Glutamatergic neuron (in vitro differentiated cells): ENCODE results near the gene NDUFS3. TPM values are rescaled to one million over a fixed set of nuclear protein-coding genes. Genes with fewer than 3 reads are reported as not detected.

Experiments
- DNase-seq: peaks from one replicate; pipeline ENCODE4 v3.0.0; 2022
- H3K27ac Mint-ChIP-seq: one replicate; pipeline ENCODE4 v1.8.0; 2020; ENCODE audit warnings: mild to moderate bottlenecking, mixed read lengths, inconsistent platforms; ENCODE audit not compliant: unreplicated experiment
- H3K27me3 Mint-ChIP-seq: one replicate; pipeline ENCODE4 v1.8.0; 2020; ENCODE audit warnings: mild to moderate bottlenecking, moderate library complexity, mixed read lengths, inconsistent platforms; ENCODE audit not compliant: unreplicated experiment
- H3K36me3 Mint-ChIP-seq: one replicate; pipeline ENCODE4 v1.8.0; 2020; ENCODE audit warnings: mild to moderate bottlenecking, mixed read lengths, inconsistent platforms; ENCODE audit not compliant: unreplicated experiment
- H3K4me1 Mint-ChIP-seq: one replicate; pipeline ENCODE4 v1.8.0; 2020; ENCODE audit warnings: mild to moderate bottlenecking, low read depth, mixed read lengths, inconsistent platforms; ENCODE audit not compliant: unreplicated experiment
- H3K4me3 Mint-ChIP-seq: one replicate; pipeline ENCODE4 v1.8.0; 2020; ENCODE audit warnings: mild to moderate bottlenecking, mixed read lengths, inconsistent platforms; ENCODE audit not compliant: unreplicated experiment
- H3K9me3 Mint-ChIP-seq: one replicate; pipeline ENCODE4 v1.8.0; 2020; ENCODE audit warnings: mild to moderate bottlenecking, moderate library complexity, mixed read lengths, inconsistent platforms; ENCODE audit not compliant: unreplicated experiment
- total RNA-seq: library from RNA; stranded (reverse); fragmentation: NEBNext Ultra II Directional; extraction: Animal tissue kit (Norgen Biotek cat#: 25700); gene quantifications from one replicate; pipeline ENCODE4 v1.2.1, GENCODE V29; 2021; ENCODE audit not compliant: unreplicated experiment
- TF ChIP-seq, protein P1 (sequence below): fragments of 200-600 bp; sonication (generic); IDR thresholded peaks from one replicate; pipeline ENCODE4 v1.5.0; 2021; ENCODE audit not compliant: partially characterized antibody, unreplicated experiment

NDUFS3 gene
- total RNA-seq, 1 donor from 2014 or later = 122 TPM

DNA sequence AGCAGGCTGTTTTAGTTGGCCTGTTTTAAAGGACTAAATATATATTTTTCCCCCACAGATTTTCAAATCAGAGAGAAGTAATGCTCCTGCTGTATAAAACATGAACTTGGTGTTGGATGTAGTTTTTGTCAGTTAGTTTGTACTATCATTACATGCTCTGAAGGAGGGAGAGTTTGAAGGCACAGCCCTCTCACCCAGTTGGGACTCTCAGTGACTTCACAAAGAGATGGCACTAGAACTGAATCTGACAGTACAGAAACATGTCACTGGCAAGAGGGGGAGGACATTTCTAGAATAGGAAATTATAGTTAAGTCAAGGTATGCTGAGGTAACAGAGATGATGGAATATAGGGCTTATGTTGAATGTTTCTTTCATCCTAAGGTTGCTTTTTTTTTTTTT lies 36.4 kb downstream of the NDUFS3 start:
- TF ChIP-seq, protein P1, sequence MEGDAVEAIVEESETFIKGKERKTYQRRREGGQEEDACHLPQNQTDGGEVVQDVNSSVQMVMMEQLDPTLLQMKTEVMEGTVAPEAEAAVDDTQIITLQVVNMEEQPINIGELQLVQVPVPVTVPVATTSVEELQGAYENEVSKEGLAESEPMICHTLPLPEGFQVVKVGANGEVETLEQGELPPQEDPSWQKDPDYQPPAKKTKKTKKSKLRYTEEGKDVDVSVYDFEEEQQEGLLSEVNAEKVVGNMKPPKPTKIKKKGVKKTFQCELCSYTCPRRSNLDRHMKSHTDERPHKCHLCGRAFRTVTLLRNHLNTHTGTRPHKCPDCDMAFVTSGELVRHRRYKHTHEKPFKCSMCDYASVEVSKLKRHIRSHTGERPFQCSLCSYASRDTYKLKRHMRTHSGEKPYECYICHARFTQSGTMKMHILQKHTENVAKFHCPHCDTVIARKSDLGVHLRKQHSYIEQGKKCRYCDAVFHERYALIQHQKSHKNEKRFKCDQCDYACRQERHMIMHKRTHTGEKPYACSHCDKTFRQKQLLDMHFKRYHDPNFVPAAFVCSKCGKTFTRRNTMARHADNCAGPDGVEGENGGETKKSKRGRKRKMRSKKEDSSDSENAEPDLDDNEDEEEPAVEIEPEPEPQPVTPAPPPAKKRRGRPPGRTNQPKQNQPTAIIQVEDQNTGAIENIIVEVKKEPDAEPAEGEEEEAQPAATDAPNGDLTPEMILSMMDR = no peak
- no peak for DNase-seq
- no peaks in the 10 kb centered on the region for H3K4me1 Mint-ChIP-seq
- H3K36me3 Mint-ChIP-seq = peaks cover 4% of the 10 kb centered on the region
- H3K27me3 Mint-ChIP-seq = no peaks in the 10 kb centered on the region
- H3K9me3 Mint-ChIP-seq = peaks cover 2% of the 10 kb centered on the region
- H3K27ac Mint-ChIP-seq = no peak overlapping the region
- no peak overlapping the region for H3K4me3 Mint-ChIP-seq

DNA sequence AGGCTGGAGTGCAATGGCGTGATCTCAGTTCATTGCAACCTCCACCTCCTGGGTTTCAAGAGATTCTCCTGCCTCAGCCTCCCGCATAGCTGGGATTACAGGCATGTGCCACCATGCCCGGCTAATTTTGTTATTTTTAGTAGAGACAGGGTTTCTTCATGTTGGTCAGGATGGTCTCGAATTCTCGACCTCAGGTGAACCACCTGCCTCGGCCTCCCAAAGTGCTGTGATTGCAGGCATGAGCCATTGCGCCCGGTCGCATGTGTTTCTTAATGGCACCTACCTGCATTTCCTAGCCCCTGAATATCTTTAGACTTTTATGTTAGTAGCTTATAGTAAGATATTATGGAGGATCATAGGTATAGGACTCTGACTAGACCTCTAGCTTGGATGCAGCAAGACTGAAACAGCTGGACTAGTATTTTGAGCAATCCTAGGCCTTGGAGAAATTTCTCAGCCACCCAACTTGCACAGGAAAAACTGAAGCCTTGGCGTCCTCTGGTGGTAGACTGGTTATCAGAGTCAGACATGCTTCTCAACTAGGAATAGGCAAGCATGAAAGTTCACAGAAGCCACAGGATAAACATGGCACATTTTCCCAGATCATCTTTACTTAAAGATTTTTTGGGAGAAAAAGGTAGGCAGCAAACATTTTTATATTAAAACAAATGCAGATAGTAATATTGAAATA lies 38.0 kb downstream of the NDUFS3 start:
- Mint-ChIP-seq H3K9me3 (peaks cover 2% of the 10 kb centered on the region), H3K4me1 (no peaks in the 10 kb centered on the region), H3K4me3 (no peak overlapping the region), H3K36me3 (no peaks in the 10 kb centered on the region), H3K27ac (no peak overlapping the region), H3K27me3 (no peaks in the 10 kb centered on the region)
- peak; percentile 56 for DNase-seq
- TF ChIP-seq, protein P1 = peak; percentile 33

DNA sequence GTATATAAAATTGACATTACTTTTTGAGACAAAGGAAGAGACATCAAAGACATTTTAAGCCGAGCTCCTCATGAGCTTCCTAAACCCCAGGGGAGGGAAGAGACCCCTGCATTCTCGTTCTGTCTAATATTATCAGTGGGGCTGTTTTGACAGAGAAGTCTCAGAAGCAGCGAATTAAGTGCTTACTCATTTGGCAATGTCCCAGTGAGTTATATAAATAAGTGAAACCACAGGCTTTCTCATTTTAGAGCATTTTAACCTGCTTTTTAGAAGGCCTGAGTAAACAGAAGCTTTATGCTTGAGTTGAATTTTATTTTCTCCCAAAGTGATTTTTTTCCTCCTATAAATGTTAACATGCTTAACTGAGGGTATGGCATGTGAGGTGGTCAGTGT lies 38.5 kb downstream of the NDUFS3 start:
- TF ChIP-seq, protein P1 = no peak
- peaks cover 2% of the 10 kb centered on the region for H3K9me3 Mint-ChIP-seq
- no peaks in the 10 kb centered on the region for H3K36me3 Mint-ChIP-seq
- no peaks in the 10 kb centered on the region for H3K27me3 Mint-ChIP-seq
- H3K4me3 Mint-ChIP-seq = no peak overlapping the region
- no peaks in the 10 kb centered on the region for H3K4me1 Mint-ChIP-seq
- no peak overlapping the region for H3K27ac Mint-ChIP-seq
- DNase-seq = no peak

DNA sequence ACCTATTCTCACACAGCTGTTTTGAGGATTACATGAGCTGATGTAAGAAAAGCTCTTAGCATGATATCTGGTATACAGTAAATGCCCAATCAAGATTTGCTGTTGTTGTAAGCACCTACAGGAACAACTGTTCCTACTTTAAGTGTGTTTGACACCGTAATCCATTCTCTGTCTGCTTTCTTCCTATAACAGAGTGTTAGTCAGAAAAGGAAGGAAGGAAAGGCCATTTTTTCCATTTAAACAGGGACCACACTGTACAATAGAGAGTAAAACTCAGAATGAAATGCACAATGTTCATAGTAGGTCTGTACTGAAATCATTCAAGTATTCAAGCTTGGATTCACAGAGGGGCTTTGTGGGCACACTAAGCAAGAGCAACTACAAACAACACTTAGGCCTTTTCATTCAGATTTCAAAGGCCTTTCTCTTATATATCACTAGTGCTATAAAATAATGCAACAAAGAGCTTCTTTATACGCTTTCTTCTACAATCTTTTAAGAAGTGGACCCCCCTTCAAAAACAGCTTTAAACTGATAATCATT lies 42.0 kb downstream of the NDUFS3 start:
- no peaks in the 10 kb centered on the region for H3K4me1 Mint-ChIP-seq
- H3K36me3 Mint-ChIP-seq = no peaks in the 10 kb centered on the region
- H3K27ac Mint-ChIP-seq = no peak overlapping the region
- DNase-seq = no peak
- H3K27me3 Mint-ChIP-seq = no peaks in the 10 kb centered on the region
- H3K9me3 Mint-ChIP-seq = no peaks in the 10 kb centered on the region
- TF ChIP-seq, protein P1 = no peak
- H3K4me3 Mint-ChIP-seq = no peak overlapping the region

DNA sequence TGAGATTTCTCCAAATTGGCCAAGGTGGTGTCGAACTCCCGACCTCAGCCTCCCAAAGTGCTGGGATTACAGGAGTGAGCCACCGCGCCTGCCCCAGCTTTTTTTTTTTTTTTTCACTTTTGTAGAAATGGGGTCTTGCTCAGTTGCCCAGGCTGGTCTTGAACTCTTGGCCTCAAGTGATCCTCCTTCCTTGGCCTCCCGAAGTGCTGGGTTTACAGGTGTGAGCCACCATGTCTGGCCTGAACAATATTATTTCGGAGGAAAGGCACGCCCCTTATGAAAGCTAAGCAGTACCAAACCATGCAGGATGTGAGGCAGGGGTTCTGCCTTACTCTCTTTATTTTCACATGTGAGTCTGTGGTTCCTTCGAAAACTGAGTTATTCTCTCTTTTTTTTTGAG lies 47.4 kb downstream of the NDUFS3 start:
- H3K4me3 Mint-ChIP-seq = no peak overlapping the region
- TF ChIP-seq, protein P1 = no peak
- peaks cover 2% of the 10 kb centered on the region for H3K27me3 Mint-ChIP-seq
- no peaks in the 10 kb centered on the region for H3K36me3 Mint-ChIP-seq
- H3K9me3 Mint-ChIP-seq = no peaks in the 10 kb centered on the region
- H3K4me1 Mint-ChIP-seq = no peaks in the 10 kb centered on the region
- H3K27ac Mint-ChIP-seq = no peak overlapping the region
- DNase-seq = no peak
